ENCODE results near the gene ZNF444.

- TF ChIP-seq EP300 (IDR thresholded peaks at IDR 0.05) (no peak), MYC (IDR thresholded peaks at IDR 0.05; ENCODE audit: borderline replicate concordance, low read length) (no peak), CBX2 (IDR thresholded peaks at IDR 0.05; ENCODE audit: borderline replicate concordance, low read depth) (no peak), EHMT2 (IDR thresholded peaks at IDR 0.05; ENCODE audit: low read depth) (no peak), CHD4 (IDR thresholded peaks at IDR 0.05; ENCODE audit: borderline replicate concordance) (no peak), RAD21 (conservative IDR thresholded peaks at IDR 0.05 in 1 of 2, IDR thresholded peaks at IDR 0.05 in 1 of 2) (no peak), REST (IDR thresholded peaks at IDR 0.05) (no peak), MAFK (IDR thresholded peaks at IDR 0.05; ENCODE audit: partially characterized antibody) (no peak), JUN (IDR thresholded peaks at IDR 0.05) (no peak), POLR2A (IDR thresholded peaks at IDR 0.05; ENCODE audit: low read length) (no peak)
These were observed 43.3 kb upstream of the ZNF444 start for GRCh38 chr19:56097776-56098175.

Data from A549 (cell line).